Nephron (organoid): ENCODE data around the gene CDC42BPB.

Experiments
- H3K27ac Mint-ChIP-seq, 3 experiments: 2 replicates each; pipeline ENCODE4 v1.8.0; 2020; ENCODE audit warnings: mixed read lengths in 3 of 3, mild to moderate bottlenecking in 2 of 3, moderate library complexity in 1 of 3
- H3K27me3 Mint-ChIP-seq: 2 replicates; pipeline ENCODE4 v1.8.0; 2021; ENCODE audit warnings: low read depth, mild to moderate bottlenecking, moderate library complexity, mixed read lengths
- H3K36me3 Mint-ChIP-seq: 2 replicates; pipeline ENCODE4 v1.8.0; 2020; ENCODE audit warnings: low read depth, mixed read lengths
- H3K4me1 Mint-ChIP-seq: 2 replicates; pipeline ENCODE4 v1.8.0; 2020; ENCODE audit warnings: mixed read lengths
- H3K4me3 Mint-ChIP-seq, 3 experiments: 2 replicates each; pipeline ENCODE4 v1.8.0; 2020; ENCODE audit warnings: mild to moderate bottlenecking in 3 of 3, mixed read lengths in 3 of 3, moderate library complexity in 2 of 3
- H3K9me3 Mint-ChIP-seq: 2 replicates; pipeline ENCODE4 v1.8.0; 2020; ENCODE audit warnings: mixed read lengths
- TF ChIP-seq, protein P1 (sequence below), 3 experiments: fragments of 200-600 bp; sonication (generic); IDR thresholded peaks; one replicate each; pipeline ENCODE4 v1.5.0; 2021; ENCODE audit warnings: antibody characterized with exemption in 3 of 3; ENCODE audit not compliant: unreplicated experiment in 3 of 3

The CDC42BPB gene

GRCh38 chr14:102935756-102936155 lies 121.6 kb downstream of the CDC42BPB start:
- Mint-ChIP-seq H3K4me3 (no peak overlapping the region), H3K27ac (no peak overlapping the region), H3K36me3 (peaks cover 49% of the 10 kb centered on the region), H3K9me3 (no peaks in the 10 kb centered on the region), H3K27me3 (peaks cover 24% of the 10 kb centered on the region), H3K4me1 (no peaks in the 10 kb centered on the region)
- TF ChIP-seq, protein P1, sequence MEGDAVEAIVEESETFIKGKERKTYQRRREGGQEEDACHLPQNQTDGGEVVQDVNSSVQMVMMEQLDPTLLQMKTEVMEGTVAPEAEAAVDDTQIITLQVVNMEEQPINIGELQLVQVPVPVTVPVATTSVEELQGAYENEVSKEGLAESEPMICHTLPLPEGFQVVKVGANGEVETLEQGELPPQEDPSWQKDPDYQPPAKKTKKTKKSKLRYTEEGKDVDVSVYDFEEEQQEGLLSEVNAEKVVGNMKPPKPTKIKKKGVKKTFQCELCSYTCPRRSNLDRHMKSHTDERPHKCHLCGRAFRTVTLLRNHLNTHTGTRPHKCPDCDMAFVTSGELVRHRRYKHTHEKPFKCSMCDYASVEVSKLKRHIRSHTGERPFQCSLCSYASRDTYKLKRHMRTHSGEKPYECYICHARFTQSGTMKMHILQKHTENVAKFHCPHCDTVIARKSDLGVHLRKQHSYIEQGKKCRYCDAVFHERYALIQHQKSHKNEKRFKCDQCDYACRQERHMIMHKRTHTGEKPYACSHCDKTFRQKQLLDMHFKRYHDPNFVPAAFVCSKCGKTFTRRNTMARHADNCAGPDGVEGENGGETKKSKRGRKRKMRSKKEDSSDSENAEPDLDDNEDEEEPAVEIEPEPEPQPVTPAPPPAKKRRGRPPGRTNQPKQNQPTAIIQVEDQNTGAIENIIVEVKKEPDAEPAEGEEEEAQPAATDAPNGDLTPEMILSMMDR (IDR thresholded peaks at IDR 0.05; ENCODE audit: unreplicated experiment in 3 of 3), result no peak

DNA sequence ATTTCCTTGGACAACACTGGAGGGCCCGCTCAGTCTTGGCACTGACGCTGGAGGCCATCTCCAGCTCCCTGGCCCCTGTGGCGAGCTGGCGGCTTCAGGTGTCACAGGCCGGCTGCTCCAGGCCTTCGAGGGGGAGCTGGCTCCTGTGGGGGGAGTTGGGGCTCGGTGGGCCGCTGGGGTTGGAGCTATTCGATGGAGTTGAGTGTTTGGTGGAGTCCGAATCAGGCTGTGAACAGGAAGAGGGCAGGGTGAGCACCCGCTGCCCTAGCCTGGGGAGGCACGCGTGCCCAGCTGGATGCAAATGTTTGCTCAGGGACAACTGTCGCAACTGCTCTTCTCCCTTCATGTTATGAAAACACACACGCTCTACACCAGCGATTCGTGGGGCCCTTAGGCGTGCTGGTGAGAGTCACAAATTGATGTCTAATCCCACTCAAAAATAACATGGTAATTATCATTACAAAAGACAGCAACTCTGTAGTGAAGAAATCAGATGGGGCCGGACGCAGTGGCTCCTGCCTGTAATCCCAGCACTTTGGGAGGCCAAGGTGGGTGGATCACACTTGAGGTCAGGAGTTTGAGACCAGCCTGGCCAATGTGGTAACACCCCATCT lies 123.6 kb downstream of the CDC42BPB start:
- Mint-ChIP-seq H3K9me3 (no peaks in the 10 kb centered on the region), H3K36me3 (peaks cover 35% of the 10 kb centered on the region), H3K4me1 (no peaks in the 10 kb centered on the region), H3K4me3 (no peak overlapping the region), H3K27ac (no peak overlapping the region), H3K27me3 (peaks cover 27% of the 10 kb centered on the region)
- TF ChIP-seq, protein P1 (IDR thresholded peaks at IDR 0.05; ENCODE audit: unreplicated experiment in 3 of 3), result no peak

GRCh38 chr14:102932484-102933248 lies 124.7 kb downstream of the CDC42BPB start:
- no peak overlapping the region for H3K27ac Mint-ChIP-seq
- H3K36me3 Mint-ChIP-seq, result peaks cover 32% of the 10 kb centered on the region
- peaks cover 38% of the 10 kb centered on the region for H3K27me3 Mint-ChIP-seq
- no peaks in the 10 kb centered on the region for H3K4me1 Mint-ChIP-seq
- TF ChIP-seq, protein P1 (IDR thresholded peaks at IDR 0.05; ENCODE audit: unreplicated experiment in 3 of 3), result no peak
- no peak overlapping the region for H3K4me3 Mint-ChIP-seq
- no peaks in the 10 kb centered on the region for H3K9me3 Mint-ChIP-seq

GRCh38 chr14:102931580-102932285 lies 125.6 kb downstream of the CDC42BPB start:
- Mint-ChIP-seq H3K4me1 (no peaks in the 10 kb centered on the region), H3K36me3 (peaks cover 24% of the 10 kb centered on the region), H3K4me3 (peak overlapping the region; percentile 8 to 53 (median 39)), H3K27ac (no peak overlapping the region), H3K27me3 (peaks cover 47% of the 10 kb centered on the region), H3K9me3 (no peaks in the 10 kb centered on the region)
- TF ChIP-seq, protein P1 (IDR thresholded peaks at IDR 0.05; ENCODE audit: unreplicated experiment in 3 of 3), result no peak

DNA sequence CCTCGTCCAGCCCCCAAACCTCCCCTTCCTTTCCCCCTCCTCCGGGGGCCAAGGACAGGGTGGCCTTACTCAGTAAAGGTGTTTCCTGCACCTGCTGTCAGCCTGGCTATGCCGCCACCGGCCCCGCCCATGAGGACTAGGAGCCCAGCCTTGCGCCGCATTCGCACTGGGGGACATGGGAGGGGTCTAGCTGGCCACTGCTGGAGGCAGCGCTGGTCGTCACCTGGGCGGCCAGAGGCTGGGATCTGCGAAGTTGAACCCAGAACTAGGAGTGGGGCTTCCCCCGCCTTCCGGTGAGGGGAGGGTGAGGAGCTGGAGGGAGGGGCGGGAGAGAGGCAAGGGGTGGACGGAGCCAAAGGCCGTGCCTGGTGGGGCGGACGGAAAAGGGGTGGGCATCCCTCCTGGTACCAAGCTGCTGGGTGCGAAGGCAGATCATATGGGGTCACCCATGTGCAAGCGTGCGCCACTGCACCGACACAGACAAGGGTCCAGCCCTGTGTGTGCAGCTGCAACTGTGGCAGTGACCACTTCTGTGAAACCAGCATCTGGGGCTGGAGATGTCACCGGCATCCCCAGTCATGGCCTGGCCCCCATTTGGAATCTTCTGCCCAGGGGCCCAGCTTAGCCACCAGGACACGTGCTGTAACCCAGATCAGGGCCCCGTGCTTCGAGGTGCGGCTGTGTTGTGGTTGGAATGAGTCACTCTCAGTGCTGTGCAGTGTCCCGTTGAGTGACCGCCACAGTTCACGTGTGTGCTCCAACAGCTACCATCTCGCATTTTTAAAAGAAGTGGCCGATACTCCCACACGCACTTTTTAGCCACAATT lies 126.4 kb downstream of the CDC42BPB start:
- Mint-ChIP-seq H3K9me3 (no peaks in the 10 kb centered on the region), H3K4me3 (peak overlapping the region; percentile 8 to 53 (median 39)), H3K4me1 (no peaks in the 10 kb centered on the region), H3K27ac (no peak overlapping the region), H3K36me3 (peaks cover 20% of the 10 kb centered on the region), H3K27me3 (peaks cover 52% of the 10 kb centered on the region)
- TF ChIP-seq, protein P1 (IDR thresholded peaks at IDR 0.05; ENCODE audit: unreplicated experiment in 3 of 3), result no peak
